Lower lobe of right lung (tissue), 2 donors: ENCODE measurements around the gene BABAM2. TPM values are rescaled to one million over a fixed set of nuclear protein-coding genes. Genes with fewer than 3 reads are reported as not detected.
A peak's percentile ranks its signal among the peaks of the same experiment; 100 is the strongest.

Experiments
- ATAC-seq, 2 donors: fragments of 200-7000 bp; cut with Tn5 transposase; one replicate each; pipeline ENCODE4 v1.9.1; 2020 to 2022; ENCODE audit warnings: mild to moderate bottlenecking in 2 of 2, moderate library complexity in 2 of 2
- DNase-seq: peaks from one replicate; pipeline ENCODE4 v3.0.0-alpha.2; 2020
- H3K27ac ChIP-seq: fragments of 200-600 bp; one replicate; pipeline ENCODE4 v1.8.0; 2022
- H3K27me3 ChIP-seq: fragments of 200-600 bp; one replicate; pipeline ENCODE4 v1.8.0; 2022; ENCODE audit warnings: low read depth
- H3K36me3 ChIP-seq: fragments of 200-600 bp; one replicate; pipeline ENCODE4 v1.8.0; 2022; ENCODE audit warnings: mild to moderate bottlenecking
- H3K4me1 ChIP-seq: fragments of 200-600 bp; one replicate; pipeline ENCODE4 v1.8.0; 2022
- H3K4me3 ChIP-seq: fragments of 200-600 bp; one replicate; pipeline ENCODE4 v1.8.0; 2022; ENCODE audit warnings: mild to moderate bottlenecking
- H3K9me3 ChIP-seq: fragments of 200-600 bp; one replicate; pipeline ENCODE4 v1.8.0; 2022
- intact Hi-C: fragments of 100-400 bp; cut with DNase I; formaldehyde crosslinking; loops from one replicate; pipeline ENCODE4 v1.11.0; 2022
- total RNA-seq: library from RNA; stranded (reverse); fragmentation: NEBNext Ultra II Directional; extraction: Animal tissue kit (Norgen Biotek cat#: 25700); gene quantifications from one replicate; pipeline ENCODE4 v1.2.1, GENCODE V29; 2021
- TF ChIP-seq, protein P1 (sequence below): fragments of 200-600 bp; IDR thresholded peaks from one replicate; pipeline ENCODE4 v1.8.0; 2022; ENCODE audit warnings: antibody characterized with exemption, mild to moderate bottlenecking
- donor health status: DM: no; HTN: yes; CAD: no; lungs with severe emphysema.

BABAM2 gene
- total RNA-seq, 1 donor from 2014 or later = 39.5 TPM

DNA sequence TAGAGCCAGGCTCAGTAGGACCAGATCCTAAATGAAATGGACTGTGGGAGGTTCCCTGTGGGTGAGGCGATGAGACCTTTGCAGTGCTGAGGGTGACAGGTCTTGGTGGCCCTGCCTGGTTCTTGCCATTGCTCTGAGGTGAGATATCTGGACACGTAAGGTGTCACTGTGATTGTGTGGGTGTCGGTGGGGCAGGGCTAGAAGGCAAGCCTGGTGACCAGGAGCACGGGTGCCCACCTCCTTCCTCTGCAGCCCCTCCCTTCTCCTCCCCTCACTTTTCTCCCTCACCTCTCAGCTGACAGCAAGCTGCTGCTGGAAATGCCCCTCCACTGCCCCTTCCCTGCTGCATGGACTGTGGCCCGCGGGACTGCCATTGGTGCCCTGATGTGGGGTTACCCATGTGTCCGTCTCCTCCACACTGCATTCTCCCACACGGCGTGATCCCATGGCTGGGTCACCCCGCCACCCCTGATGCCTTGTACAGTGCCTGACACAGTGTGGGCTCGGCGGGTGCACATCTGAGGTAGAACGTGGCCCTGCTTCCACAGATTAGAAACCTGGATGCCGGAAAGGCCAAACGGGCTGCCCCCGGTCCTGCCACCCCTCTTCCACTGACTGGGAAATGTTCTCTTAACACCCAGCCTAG is 446.6 kb downstream of the BABAM2 start:
- Histone ChIP-seq H3K4me3 (no peak overlapping the region), H3K9me3 (no peaks in the 10 kb centered on the region), H3K4me1 (peaks cover 11% of the 10 kb centered on the region), H3K36me3 (no peaks in the 10 kb centered on the region), H3K27ac (no peak overlapping the region), H3K27me3 (no peaks in the 10 kb centered on the region)
- ATAC-seq (no peak), DNase-seq (no peak)
- TF ChIP-seq, protein P1, sequence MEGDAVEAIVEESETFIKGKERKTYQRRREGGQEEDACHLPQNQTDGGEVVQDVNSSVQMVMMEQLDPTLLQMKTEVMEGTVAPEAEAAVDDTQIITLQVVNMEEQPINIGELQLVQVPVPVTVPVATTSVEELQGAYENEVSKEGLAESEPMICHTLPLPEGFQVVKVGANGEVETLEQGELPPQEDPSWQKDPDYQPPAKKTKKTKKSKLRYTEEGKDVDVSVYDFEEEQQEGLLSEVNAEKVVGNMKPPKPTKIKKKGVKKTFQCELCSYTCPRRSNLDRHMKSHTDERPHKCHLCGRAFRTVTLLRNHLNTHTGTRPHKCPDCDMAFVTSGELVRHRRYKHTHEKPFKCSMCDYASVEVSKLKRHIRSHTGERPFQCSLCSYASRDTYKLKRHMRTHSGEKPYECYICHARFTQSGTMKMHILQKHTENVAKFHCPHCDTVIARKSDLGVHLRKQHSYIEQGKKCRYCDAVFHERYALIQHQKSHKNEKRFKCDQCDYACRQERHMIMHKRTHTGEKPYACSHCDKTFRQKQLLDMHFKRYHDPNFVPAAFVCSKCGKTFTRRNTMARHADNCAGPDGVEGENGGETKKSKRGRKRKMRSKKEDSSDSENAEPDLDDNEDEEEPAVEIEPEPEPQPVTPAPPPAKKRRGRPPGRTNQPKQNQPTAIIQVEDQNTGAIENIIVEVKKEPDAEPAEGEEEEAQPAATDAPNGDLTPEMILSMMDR = no peak
- intact Hi-C loops = no loop called here

DNA sequence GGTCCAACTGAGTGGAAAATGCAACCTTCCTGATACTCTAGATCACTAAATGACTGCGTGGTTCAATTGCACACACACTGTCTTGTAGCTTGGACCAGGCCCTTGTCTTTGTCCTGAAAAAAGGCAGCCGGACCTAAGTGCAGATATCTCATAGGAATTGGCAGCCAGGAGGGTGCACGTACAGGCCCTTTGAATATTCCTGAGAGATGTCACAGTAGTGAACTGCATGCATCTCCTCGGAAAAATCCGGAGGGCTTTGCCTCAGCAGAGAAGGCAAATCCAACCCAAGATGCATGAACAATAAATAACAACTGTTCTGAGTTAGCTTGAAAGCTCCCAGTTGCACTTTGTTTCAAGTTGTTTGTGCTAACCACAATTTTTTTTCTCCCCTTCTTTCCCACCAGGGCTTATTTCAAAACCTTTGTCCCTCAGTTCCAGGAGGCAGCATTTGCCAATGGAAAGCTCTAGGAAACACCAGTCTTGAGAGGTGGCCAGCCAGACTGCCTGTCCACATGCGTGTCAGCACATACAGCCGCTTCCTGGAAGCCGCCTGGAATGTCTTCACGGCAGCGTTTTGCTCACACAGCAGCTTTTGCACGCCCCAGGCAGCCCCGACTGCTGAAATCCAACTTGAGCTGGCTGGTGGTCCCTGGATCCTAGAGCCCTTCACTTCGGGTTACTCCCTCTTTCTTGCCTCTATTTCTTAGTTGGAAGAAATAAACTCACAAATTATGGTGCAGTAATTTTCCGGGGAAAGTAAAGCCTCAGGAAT is 447.7 kb downstream of the BABAM2 start:
- Histone ChIP-seq H3K27me3 (no peaks in the 10 kb centered on the region), H3K4me1 (peaks cover 22% of the 10 kb centered on the region), H3K4me3 (no peak overlapping the region), H3K9me3 (no peaks in the 10 kb centered on the region), H3K36me3 (no peaks in the 10 kb centered on the region), H3K27ac (no peak overlapping the region)
- TF ChIP-seq, protein P1 = no peak
- DNase-seq (no peak), ATAC-seq (peak; percentile 25 to 49)
- intact Hi-C loops = no loop called here

DNA sequence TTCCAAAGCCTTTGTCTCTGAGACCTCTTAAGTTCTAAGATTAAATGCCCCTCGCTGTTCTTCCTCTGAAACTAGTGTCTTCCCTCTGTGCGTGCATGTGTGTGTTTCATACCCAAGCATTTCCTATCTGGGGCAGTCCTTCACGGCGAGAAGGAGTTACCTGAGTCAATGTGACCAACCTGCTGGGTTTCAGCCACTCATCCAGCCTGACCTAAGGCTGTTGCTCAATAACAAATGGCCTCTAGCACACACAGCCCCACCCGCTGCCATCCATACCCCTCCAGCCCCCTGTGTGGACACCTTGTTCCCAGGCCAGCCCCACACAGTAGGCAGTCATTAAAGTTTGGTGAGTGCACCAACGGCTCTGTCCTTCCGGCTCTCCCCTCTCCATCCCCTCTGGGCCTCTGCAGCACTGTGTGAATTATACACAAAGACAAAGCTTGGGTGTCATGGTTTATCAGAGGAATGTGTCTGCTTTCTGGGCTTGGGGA is 448.3 kb downstream of the BABAM2 start:
- DNase-seq (no peak), ATAC-seq (no peak)

DNA sequence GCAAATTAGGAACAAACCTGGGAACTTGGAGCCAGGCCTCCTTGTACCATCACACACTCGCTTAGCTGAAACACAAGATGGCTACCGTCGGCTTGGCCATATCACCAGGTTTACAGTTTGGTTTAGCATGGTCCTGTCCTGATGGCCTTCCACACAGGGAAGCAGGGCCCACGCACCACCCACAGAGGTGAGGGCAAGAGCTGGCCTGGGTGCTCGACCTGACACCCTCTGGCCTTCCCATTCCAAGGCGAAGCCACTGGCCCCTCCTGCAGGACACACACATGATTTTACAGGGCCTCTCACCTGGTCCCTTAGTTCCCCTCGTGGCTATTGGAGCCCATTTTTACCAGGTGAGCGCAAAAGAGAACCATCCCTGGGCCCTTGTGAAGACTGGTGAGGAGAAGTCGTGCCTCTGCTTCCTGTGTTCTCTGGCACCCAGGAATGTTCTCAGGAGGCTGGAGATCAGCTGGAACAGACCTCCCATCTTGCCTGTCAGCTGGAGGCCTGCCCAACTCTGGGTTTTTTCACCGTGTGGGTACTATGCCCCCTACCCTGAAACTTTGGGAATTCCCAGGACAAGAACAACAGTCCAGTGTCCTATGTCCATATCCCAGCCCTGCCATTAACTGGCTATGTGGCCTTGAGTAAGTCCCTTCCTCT is 449.1 kb downstream of the BABAM2 start:
- intact Hi-C loops = no loop called here

More for the DNA sequence above, 448.3 kb downstream of the BABAM2 start:
- Histone ChIP-seq H3K4me3 (no peak overlapping the region), H3K27ac (no peak overlapping the region), H3K27me3 (no peaks in the 10 kb centered on the region), H3K9me3 (no peaks in the 10 kb centered on the region), H3K36me3 (no peaks in the 10 kb centered on the region), H3K4me1 (peaks cover 25% of the 10 kb centered on the region)
- intact Hi-C loops = no loop called here
- TF ChIP-seq, protein P1 = no peak

More for the DNA sequence above, 449.1 kb downstream of the BABAM2 start:
- Histone ChIP-seq H3K36me3 (no peaks in the 10 kb centered on the region), H3K27ac (no peak overlapping the region), H3K9me3 (no peaks in the 10 kb centered on the region), H3K4me1 (peaks cover 25% of the 10 kb centered on the region), H3K4me3 (no peak overlapping the region), H3K27me3 (no peaks in the 10 kb centered on the region)
- TF ChIP-seq, protein P1 = no peak
- ATAC-seq (no peak), DNase-seq (no peak)
